ENCODE data around the gene ZC3H13.

DNA sequence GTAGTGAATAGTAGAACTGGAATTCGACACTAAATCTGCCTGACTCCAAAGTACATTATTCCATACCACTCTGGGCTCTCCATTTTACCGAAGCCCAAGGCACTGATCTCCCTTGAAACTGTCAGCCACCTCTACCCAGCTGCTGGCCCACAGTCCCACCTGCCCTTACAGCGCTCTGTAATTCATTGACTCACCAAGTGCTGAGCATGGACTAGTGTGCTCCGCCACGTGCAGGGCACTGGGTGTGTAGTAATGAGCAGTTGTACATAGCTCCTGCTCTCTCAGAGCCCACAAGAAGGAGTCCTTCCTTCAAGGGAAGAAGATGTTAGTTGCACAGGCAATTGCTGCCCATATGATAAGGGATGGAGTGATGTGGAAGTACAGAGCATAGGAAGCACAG lies 124.4 kb downstream of the ZC3H13 start:
- no peak for TF ChIP-seq CTCF (conservative IDR thresholded peaks at IDR 0.05)
- no peak for TF ChIP-seq EZH2 (IDR thresholded peaks at IDR 0.05; ENCODE audit: low read depth)
